Thyroid gland (tissue), 4 donors: Measurements from ENCODE around the gene BACH2. TPM values are rescaled to one million over a fixed set of nuclear protein-coding genes. Genes with fewer than 3 reads are reported as not detected.
A peak's percentile ranks its signal among the peaks of the same experiment; 100 is the strongest.

Experiments used
- DNase-seq, 2 donors: peaks; one replicate each; pipeline ENCODE4 v3.0.0-alpha.2; 2019
- H3K27ac ChIP-seq, 3 donors: fragments of 200-600 bp; sonication (generic); 1 replicate in 2 of 3; 2 replicates in 1 of 3; pipeline ENCODE4 v1.5.1; 2016 to 2019; ENCODE audit warnings: mild to moderate bottlenecking in 1 of 3, moderate library complexity in 1 of 3
- H3K27me3 ChIP-seq: fragments of 200-600 bp; sonication (generic); one replicate; pipeline ENCODE4 v1.5.1; 2019
- H3K36me3 ChIP-seq, 2 donors: fragments of 200-600 bp; sonication (generic); one replicate each; pipeline ENCODE4 v1.5.1; 2016 to 2019
- H3K4me1 ChIP-seq, 2 donors: fragments of 200-600 bp; sonication (generic); one replicate each; pipeline ENCODE4 v1.5.1; 2017 to 2019
- H3K4me3 ChIP-seq, 3 donors: fragments of 200-600 bp; sonication (generic); replicated peaks in 1 of 3; 1 replicate in 2 of 3; 2 replicates in 1 of 3; pipeline ENCODE4 v1.5.1; 2016; ENCODE audit warnings: mild to moderate bottlenecking in 1 of 3
- H3K9me3 ChIP-seq: fragments of 200-600 bp; sonication (generic); one replicate; pipeline ENCODE4 v1.5.1; 2017
- POLR2A ChIP-seq, 2 donors: fragments of 450-650 bp; IDR thresholded peaks; one replicate each; pipeline ENCODE4 v1.6.1; 2017; ENCODE audit warnings: antibody characterized with exemption in 2 of 2, mild to moderate bottlenecking in 2 of 2, moderate library complexity in 1 of 2
- WGBS, 2 donors: methylation state at CpG; one replicate each; pipeline ENCODE4 v1.1.5; 2017; 5-methylcytosine and 5-hydroxymethylcytosine counted together
- intact Hi-C: fragments of 100-400 bp; cut with DNase I; formaldehyde crosslinking; loops from one replicate; pipeline ENCODE4 v1.15.1; 2023
- total RNA-seq, 4 donors: library from RNA; depleted of rRNA; stranded (reverse); fragments of >200 nt; gene quantifications; one replicate each; pipeline ENCODE4 v1.2.3, GENCODE V29; 2016
- TF ChIP-seq, protein P1 (sequence below), 6 experiments: fragments of 200-600 bp in 3 of 6; fragments of 450-650 bp in 3 of 6; sonication (generic) in 3 of 6; IDR thresholded peaks; one replicate each; pipeline ENCODE4 v1.5.1; 2016 to 2019; ENCODE audit warnings: antibody characterized with exemption in 6 of 6, mild to moderate bottlenecking in 2 of 6, inconsistent platforms in 1 of 6, moderate library complexity in 1 of 6

The BACH2 gene
- total RNA-seq, 4 donors from 2014 or later: 0.98 to 6.6 (median 3.9) TPM

DNA sequence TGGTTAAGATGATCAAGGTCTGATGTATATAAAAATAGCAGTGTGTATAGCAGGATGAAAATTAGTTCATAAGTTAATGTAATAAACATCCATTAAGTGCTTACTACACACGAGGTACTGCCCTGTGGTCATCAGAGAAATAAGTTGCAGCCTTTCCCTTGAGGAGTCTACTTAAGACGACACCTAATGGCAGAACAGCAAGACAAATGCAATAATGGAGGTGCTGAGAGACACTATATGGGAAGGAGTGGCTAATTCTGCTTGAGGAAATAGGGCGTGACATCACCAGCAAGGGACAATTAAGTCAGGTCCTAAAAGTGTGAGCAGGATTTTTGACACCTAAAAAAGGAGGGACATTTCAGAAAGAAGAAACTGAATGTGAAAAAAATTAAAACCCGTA is 75.2 kb downstream of the BACH2 start:
- H3K27me3 ChIP-seq: no peaks in the 10 kb centered on the region
- TF ChIP-seq POLR2A (IDR thresholded peaks at IDR 0.05): no peak
- TF ChIP-seq, protein P1, sequence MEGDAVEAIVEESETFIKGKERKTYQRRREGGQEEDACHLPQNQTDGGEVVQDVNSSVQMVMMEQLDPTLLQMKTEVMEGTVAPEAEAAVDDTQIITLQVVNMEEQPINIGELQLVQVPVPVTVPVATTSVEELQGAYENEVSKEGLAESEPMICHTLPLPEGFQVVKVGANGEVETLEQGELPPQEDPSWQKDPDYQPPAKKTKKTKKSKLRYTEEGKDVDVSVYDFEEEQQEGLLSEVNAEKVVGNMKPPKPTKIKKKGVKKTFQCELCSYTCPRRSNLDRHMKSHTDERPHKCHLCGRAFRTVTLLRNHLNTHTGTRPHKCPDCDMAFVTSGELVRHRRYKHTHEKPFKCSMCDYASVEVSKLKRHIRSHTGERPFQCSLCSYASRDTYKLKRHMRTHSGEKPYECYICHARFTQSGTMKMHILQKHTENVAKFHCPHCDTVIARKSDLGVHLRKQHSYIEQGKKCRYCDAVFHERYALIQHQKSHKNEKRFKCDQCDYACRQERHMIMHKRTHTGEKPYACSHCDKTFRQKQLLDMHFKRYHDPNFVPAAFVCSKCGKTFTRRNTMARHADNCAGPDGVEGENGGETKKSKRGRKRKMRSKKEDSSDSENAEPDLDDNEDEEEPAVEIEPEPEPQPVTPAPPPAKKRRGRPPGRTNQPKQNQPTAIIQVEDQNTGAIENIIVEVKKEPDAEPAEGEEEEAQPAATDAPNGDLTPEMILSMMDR (IDR thresholded peaks at IDR 0.05): no peak
- no peaks in the 10 kb centered on the region for H3K36me3 ChIP-seq
- no peak overlapping the region for H3K4me3 ChIP-seq
- H3K27ac ChIP-seq: no peak overlapping the region
- no peak for DNase-seq
- intact Hi-C loops: no loop called here
- no peaks in the 10 kb centered on the region for H3K9me3 ChIP-seq
- peaks cover 11 to 27% of the 10 kb centered on the region in 2 donors for H3K4me1 ChIP-seq
- 94 to 96% methylated on average over 4 of the region's 4 CpGs for WGBS, 2 donors

GRCh38 chr6:90220273-90220672 is 76.4 kb downstream of the BACH2 start:
- Histone ChIP-seq H3K9me3 (no peaks in the 10 kb centered on the region), H3K4me3 (no peak overlapping the region), H3K36me3 (no peaks in the 10 kb centered on the region), H3K4me1 (peaks cover 21 to 34% of the 10 kb centered on the region in 2 donors), H3K27ac (peak overlapping the region; percentile 86 to 95 (median 89)), H3K27me3 (no peaks in the 10 kb centered on the region)
- intact Hi-C loops: no loop called here
- peak; percentile 25 to 31 for DNase-seq
- 53% methylated on average over 1 of the region's 1 CpG for WGBS, 2 donors
- TF ChIP-seq, protein P1 (IDR thresholded peaks at IDR 0.05): no peak
- TF ChIP-seq POLR2A (IDR thresholded peaks at IDR 0.05): no peak

DNA sequence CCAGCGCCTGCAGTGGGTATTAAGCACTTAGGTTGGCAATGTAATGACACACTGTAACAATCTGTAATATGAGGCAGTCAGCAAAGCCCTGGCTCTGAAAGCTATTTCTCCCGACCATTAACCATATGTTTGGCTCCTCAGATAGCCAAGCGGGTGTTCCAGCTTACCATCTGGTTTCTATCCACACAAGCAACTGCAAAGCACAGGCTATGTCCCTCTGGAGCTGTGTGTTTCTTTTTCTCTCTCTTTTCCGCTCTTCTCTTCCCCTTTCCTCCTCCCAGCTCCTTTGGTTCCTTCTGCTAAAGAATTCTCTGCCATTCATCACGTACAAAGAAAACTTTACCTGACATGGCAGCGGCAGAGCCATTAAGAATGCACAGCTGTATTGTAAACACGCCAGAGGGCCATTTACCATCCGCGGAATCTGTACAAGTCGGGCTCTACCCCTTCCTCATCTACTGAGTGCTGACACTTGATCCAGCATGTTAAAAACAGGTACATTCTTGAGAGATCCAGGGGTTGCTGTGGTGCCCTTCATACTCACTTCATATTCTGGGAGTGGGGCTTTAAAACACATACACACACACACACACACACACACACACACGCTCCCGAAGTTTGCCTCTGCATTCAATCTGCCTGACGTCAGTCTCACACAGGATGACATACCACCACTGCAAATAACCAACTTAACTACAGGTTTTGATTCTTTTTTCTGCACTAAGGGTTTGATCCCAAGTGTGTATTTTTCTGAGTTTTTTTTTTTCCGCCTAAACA is 77.2 kb downstream of the BACH2 start:
- peaks cover 21 to 34% of the 10 kb centered on the region in 2 donors for H3K4me1 ChIP-seq

DNA sequence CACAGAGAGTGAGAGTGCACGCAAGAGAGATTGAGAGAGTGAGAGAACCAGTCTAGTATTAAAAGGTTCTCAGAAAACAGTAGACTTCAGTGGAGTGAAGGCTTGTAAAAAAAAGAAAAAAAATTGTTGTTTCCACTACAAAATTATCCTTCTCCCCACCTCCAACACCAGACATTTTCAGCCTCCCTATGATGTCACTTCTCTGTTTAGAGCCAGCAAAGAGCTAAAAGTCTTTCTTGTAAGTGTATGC is 77.8 kb downstream of the BACH2 start:
- H3K27me3 ChIP-seq: no peaks in the 10 kb centered on the region
- WGBS, 2 donors: 4 to 7% methylated on average over 1 of the region's 1 CpG
- TF ChIP-seq, protein P1 (IDR thresholded peaks at IDR 0.05): no peak
- TF ChIP-seq POLR2A (IDR thresholded peaks at IDR 0.05): no peak
- H3K4me3 ChIP-seq: no peak overlapping the region
- no peaks in the 10 kb centered on the region for H3K9me3 ChIP-seq
- peaks cover 21 to 34% of the 10 kb centered on the region in 2 donors for H3K4me1 ChIP-seq
- peak overlapping the region; percentile 86 to 95 (median 89) for H3K27ac ChIP-seq
- DNase-seq: no peak
- H3K36me3 ChIP-seq: no peaks in the 10 kb centered on the region
- intact Hi-C loops: loop anchor here (10.0 kb wide), 1 partner anchor 76 kb away; the partner anchor contains the start of gene BACH2

More for the DNA sequence above, 77.2 kb downstream of the BACH2 start:
- no peaks in the 10 kb centered on the region for H3K36me3 ChIP-seq
- H3K27me3 ChIP-seq: no peaks in the 10 kb centered on the region
- no peak overlapping the region for H3K4me3 ChIP-seq
- intact Hi-C loops: loop anchor here (10.0 kb wide), 1 partner anchor 75 kb away; the partner anchor contains the start of gene BACH2
- no peaks in the 10 kb centered on the region for H3K9me3 ChIP-seq
- H3K27ac ChIP-seq: peak overlapping the region; percentile 86 to 95 (median 89)
- DNase-seq: peak; percentile 30 to 42
- WGBS, 2 donors: 34 to 37% methylated on average over 14 of the region's 14 CpGs
- no peak for TF ChIP-seq POLR2A (IDR thresholded peaks at IDR 0.05)
- TF ChIP-seq, protein P1 (IDR thresholded peaks at IDR 0.05): no peak

- H3K4me3 ChIP-seq: no peak overlapping the region
- no peaks in the 10 kb centered on the region for H3K36me3 ChIP-seq
- H3K27me3 ChIP-seq: no peaks in the 10 kb centered on the region
- no peaks in the 10 kb centered on the region for H3K9me3 ChIP-seq
- DNase-seq: no peak
- H3K27ac ChIP-seq: peak overlapping the region; percentile 86 to 95 (median 89)
- intact Hi-C loops: loop anchor here (10.0 kb wide), 1 partner anchor 77 kb away; the partner anchor contains the start of gene BACH2
- TF ChIP-seq POLR2A (IDR thresholded peaks at IDR 0.05): no peak
- TF ChIP-seq, protein P1 (IDR thresholded peaks at IDR 0.05): no peak
- WGBS, 2 donors: 63 to 70% methylated on average over 6 of the region's 6 CpGs
- peaks cover 21 to 34% of the 10 kb centered on the region in 2 donors for H3K4me1 ChIP-seq
These were observed 79.0 kb downstream of the BACH2 start for GRCh38 chr6:90217506-90218127.
